ENCODE measurements around the gene AFAP1L1.

The AFAP1L1 gene

DNA sequence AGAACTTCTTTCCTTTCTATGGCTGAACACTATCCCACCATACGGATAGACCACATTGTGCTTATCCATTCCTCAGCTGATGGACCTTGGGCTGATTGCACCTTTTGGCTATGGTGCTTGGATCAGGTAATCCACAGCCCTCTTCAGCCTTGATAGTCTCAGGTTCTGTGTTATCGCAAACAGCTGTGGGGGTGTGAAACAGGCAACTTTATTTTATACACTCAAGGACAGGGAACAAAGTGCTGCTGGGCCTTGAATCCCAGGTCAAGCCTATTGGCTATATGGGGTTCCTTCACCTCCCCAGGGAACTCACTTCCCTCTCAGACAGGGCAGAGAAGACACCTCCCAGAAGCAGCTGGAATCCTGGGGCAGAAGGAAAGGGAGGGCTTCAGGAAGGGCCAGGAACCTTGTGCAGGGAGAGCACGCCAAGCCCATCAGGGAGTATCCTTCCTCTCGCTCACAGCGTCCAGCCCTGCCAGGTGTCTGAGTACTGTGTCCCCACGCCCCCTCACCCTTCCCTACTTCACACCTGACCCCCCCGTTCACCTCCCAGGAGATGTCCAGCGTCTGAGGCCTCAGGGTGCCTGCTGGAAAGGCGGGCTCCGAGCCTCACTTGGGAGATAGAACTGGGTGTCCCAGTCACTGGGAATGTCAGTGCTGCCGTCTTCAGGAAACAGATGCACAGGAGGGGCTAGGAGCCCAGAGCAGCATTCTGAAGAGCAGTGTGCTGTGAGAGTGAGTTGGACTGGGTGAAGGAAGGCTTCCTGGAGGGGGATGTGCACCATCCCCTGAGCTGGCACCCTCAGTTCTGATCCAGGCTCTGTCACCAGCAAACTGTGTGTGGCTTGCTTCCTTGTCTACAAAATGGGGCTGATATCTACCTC lies 32.8 kb downstream of the AFAP1L1 start:
- DNase-seq (ENCODE audit: extremely low read depth, low read depth): no peak
- TF ChIP-seq, protein P1, sequence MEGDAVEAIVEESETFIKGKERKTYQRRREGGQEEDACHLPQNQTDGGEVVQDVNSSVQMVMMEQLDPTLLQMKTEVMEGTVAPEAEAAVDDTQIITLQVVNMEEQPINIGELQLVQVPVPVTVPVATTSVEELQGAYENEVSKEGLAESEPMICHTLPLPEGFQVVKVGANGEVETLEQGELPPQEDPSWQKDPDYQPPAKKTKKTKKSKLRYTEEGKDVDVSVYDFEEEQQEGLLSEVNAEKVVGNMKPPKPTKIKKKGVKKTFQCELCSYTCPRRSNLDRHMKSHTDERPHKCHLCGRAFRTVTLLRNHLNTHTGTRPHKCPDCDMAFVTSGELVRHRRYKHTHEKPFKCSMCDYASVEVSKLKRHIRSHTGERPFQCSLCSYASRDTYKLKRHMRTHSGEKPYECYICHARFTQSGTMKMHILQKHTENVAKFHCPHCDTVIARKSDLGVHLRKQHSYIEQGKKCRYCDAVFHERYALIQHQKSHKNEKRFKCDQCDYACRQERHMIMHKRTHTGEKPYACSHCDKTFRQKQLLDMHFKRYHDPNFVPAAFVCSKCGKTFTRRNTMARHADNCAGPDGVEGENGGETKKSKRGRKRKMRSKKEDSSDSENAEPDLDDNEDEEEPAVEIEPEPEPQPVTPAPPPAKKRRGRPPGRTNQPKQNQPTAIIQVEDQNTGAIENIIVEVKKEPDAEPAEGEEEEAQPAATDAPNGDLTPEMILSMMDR (IDR thresholded peaks at IDR 0.05; ENCODE audit: low read depth, low read length): no peak

DNA sequence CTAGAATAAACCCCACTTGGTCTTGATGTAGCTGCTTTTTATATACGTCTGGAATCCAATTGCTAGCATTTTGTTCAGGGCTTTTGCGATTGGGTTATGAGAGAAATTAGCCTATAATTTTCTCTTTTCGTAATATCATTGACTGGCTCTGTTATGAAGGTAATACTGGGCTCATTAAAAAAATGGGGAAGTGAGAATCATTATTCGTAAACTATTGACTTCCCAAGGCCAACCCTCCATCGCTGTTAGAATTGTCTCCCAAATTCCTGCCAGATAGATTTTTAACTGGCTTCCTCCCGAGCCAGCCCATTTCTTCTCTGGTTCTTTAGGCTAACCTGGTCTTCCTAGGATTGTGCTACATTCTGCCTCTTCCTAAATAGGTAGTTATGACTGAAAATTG lies 37.7 kb downstream of the AFAP1L1 start:
- no peak for DNase-seq (ENCODE audit: extremely low read depth, low read depth)
- TF ChIP-seq, protein P1 (IDR thresholded peaks at IDR 0.05; ENCODE audit: low read depth, low read length): no peak

DNA sequence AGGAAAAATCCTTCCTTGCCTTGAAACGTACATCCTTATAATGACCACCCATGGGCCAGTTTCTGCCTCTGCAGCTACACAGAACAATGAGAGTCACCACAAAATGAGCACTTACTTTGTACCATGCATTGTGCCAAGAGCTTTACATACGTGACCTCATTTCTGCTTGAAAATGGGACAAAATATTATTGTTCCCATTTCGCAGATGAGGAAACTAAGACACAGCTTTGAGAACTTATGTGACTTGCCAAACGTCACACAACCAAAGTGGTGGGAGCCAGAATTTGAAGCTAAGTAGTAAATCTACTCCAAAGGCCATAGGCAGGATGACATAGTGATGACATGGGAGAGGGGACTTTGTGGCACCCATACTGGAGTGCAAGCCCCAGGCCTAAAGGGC lies 38.8 kb downstream of the AFAP1L1 start:
- DNase-seq (ENCODE audit: extremely low read depth, low read depth): no peak
- TF ChIP-seq, protein P1 (IDR thresholded peaks at IDR 0.05; ENCODE audit: low read depth, low read length): no peak

DNA sequence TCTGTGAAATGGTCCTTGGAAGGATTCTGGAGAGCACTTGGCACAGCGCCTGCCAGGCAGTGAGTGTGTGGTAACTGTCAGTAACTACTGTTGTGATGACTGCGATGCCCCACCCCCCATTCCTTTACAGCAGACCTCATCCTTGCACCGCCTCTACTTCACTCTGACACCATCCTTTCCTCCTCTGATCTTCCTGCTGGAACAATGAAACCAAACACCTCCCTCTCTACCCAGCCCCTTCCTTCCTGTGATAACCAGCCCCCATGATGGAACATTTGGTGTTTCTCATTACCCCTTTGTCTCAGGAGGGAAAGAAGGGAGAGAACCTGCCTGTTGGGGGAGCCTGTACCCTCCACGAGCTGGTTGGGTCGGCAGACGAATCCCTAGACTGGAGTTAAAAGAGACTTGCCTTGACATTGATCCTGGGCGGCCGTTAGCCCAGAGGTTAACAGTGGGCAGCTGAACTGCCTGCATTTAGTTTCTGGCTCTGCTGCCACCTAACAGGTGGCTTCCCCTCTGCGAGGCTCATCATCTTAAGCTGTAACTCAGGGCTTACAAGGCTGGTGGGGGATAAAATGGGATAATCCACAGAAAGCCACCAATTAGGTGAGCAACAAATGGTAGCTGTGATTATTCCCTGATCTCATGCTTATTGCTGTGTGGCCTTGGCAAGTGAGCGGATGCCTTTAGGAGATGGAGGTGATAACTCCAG lies 39.4 kb downstream of the AFAP1L1 start:
- DNase-seq (ENCODE audit: extremely low read depth, low read depth): no peak
- TF ChIP-seq, protein P1 (IDR thresholded peaks at IDR 0.05; ENCODE audit: low read depth, low read length): no peak

DNA sequence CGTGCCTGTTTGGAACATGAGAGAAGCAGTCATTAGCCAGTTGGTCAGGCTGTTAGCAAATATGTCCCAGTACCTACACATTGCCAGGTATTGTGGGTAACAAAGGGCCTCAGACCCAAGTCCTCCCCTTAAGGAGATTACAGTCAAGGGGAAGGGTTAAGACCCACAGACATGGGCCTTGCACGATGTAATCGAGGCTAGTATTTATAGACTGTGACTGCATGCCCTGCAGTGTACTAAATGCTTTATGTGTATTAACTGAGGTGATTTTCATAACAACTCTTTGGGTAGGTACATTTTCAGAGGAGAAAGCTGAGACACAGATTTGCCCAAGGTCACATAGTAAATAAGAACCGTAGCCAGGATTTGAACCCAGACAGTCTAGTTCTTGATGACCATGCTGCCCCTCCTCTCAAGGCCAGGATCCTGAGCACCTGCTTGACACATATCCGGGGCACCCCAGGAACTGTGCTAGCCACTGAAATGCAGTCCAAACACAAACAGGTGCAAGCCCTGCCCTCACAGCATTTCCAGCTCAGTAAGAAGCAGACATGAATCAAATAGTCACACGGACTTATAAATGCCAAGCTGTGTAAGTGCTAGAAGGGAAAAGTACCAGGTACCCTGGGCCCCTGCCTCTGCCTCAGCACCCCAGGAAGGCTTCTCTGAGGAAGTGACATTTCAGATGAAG lies 41.6 kb downstream of the AFAP1L1 start:
- DNase-seq (ENCODE audit: extremely low read depth, low read depth): no peak
- TF ChIP-seq, protein P1 (IDR thresholded peaks at IDR 0.05; ENCODE audit: low read depth, low read length): no peak

DNA sequence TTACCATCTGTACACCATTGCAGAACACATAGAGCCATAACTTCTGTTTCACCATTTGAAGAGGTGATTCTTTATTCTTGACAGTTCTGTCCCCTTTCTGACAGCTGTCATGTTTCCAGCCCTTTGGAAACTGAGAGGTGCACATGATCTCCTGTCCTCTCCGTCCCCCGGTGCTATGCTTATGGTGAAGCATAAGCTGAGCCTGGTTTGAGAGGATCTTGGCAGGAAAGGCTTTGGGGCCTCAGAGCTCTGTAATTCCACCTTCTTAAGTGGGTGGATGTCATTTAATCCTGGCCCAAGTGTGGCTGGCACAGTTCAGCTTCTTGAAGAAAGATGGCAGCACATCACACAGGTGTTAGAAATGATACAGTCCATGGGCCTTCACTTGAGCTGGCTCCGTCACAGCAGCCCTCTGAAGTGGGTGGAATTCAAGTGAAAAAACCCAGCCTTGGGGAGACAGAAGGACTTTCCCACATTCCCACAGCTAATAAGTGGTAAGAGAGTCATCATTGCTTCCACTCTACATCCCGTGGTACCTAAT lies 43.0 kb downstream of the AFAP1L1 start:
- TF ChIP-seq, protein P1 (IDR thresholded peaks at IDR 0.05; ENCODE audit: low read depth, low read length): no peak
- no peak for DNase-seq (ENCODE audit: extremely low read depth, low read depth)
